Eye (tissue), 1 donor: Measurements from ENCODE around the gene CCSER1.
A peak's percentile ranks its signal among the peaks of the same experiment; 100 is the strongest.

ENCODE experiments used
- DNase-seq: peaks from one replicate; pipeline ENCODE4 v3.0.0-alpha.2; 2015

CCSER1 gene

DNA sequence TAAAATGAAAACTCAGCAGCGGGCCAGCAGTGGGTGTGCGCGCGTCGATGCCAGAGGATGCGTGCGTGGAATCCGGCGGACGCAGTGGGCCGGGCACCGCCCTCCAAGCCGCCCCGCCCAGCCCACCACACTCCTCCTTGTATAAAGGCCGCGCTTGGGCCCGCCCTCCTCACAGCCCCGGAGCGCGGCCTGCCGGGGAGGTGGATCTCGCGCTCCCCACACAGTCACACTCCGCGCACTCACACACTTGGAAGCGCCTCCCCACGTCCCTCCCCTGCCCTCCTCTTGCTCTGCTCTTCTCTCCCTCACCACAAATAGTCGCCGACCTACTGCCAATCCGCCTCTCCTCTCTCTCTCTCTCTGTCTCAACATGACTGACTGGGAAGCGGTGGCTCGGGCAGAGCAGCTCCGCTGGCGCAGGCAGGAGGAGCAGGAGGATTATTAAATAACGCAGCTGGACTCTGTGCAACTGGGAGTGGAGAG lies at the start of gene CCSER1:
TSS of gene CCSER1 (plus strand) at position 172 of the 483 bp plus-strand sequence.
- DNase-seq = peak; percentile 91

DNA sequence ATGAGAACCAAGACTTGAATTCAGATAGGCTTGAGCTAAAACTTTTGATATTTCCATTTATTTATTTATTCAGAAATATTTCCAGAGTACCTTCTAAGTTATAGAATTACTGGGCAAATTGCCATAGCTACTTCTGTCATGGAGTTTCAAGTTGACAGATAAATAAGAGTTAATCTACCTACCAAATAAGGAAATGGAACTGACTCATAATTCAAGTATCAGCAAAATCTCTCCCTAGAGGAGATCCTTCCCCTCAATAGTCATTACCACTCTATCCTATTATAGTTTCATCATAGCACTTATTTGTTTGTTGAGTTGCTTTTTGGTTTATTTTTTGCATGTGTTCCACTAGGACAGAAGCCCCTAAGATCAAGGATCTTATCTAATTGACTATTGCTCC lies 48.8 kb upstream of the CCSER1 start:
- DNase-seq = no peak

DNA sequence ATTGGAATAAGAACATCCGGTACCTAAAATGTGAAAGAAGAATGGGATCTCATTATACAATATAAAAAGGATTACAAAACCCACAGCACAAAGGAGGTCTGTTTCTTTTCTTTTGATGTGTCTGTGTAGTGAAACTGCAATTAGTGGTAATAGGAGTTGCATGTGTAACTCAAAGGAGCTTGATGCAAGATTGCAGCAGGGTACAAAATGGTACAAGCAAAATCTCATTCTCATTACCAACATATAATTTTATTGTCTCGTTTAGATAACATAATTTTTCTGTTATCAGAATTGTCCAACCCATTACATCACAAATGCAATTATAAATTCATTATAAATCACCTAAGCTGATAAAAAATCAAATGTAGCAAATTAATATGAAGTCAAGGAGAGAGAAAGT lies 47.1 kb upstream of the CCSER1 start:
- peak; percentile 18 for DNase-seq

DNA sequence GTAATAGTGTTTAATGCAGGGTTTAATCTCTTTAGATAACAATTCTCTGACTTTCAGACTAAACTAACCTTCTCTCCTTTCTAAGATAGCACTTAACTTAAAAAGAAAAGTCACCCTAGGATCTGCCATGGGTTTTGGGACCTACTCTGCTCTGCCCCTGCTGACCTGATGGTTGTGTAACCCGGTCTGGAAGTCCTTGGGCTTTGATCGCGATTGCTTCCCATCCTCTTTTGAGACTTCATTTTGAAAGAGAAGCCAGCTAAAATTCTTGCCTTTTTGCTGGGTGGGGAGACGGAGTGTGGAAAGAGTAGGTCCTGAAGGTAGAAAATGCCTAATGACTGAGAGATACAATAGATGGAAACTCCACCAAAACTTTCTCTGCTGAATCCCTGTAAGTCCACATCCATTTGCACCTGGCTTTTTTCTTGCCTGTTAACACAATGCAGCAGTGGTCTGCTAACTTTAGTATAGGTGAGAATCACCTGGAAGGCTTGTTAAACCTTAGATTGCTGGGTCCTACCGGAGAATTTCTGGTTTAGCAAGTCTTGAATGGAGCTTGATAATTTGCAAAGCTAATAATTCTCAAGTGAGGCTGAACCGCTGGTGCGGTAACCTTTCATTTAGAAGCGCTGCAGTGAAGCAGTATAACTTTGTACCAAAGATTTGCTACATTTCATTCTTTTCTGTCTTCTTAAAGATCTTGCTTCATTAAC lies 45.6 kb upstream of the CCSER1 start:
- DNase-seq = peak; percentile 5

DNA sequence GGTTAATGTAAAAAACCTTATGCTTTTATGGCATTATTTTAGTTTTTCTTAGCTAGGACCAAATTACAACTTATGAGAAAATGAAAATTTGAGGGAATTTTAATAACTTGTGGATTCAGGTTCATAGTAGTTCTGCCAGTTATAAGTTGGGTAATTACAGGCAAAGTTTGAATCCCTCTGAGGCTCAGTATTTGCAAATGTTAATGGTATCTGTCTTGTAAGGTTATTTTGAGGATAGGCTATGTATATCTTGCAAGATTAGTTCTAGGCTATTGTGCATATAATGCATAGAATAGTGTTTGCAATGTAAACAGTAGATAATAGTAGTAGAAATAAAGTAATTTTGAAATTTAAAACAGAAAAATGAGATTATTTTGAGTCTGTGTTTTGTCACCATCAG lies 44.7 kb upstream of the CCSER1 start:
- no peak for DNase-seq

DNA sequence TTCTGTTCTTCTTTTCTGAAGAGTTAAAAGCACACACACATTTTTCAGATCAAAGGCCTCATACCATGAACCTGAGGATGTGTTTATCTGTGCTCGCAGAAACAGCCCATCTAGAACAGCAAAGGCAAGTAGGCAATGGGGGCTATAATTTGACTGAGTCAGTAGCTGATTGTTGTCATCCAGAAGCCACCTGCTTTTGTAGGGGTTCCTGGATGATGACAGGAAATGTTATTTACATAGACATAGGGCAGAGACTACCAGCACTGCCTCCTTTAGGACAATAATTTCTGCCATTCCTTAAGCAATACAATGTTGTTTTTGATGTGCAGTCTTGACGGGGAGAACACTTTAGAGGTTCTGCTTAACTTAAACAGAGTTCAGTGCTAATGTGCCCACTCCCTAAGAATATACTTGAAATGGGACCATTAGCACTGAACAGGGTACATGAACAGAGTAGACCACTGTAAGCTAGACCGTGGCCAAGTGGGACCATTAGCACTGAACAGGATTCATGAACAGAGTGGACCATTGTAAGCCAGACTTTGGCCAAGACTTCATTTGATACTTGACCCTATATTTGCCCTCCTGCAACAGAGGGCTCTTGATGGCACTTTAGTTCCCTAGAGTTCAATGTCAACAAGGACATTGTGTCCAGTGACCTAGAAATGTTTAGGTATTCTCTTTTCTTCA lies 42.8 kb upstream of the CCSER1 start:
- no peak for DNase-seq

DNA sequence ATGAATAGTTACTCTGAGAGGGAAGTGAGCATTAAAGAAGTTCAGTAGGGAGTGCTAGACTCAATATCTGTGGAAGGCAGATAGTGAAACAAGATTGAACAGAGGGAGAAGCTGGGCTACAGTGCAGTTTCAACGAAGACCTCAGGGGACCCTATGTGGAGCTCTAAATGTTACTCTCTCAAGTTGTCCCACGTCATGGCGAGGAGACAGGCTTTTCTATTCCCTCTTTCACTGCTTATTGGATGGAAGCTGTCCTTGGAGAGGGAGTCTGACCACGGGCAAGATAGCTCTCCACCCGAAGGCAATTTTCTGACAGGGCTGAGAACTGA lies 42.3 kb upstream of the CCSER1 start:
- no peak for DNase-seq

DNA sequence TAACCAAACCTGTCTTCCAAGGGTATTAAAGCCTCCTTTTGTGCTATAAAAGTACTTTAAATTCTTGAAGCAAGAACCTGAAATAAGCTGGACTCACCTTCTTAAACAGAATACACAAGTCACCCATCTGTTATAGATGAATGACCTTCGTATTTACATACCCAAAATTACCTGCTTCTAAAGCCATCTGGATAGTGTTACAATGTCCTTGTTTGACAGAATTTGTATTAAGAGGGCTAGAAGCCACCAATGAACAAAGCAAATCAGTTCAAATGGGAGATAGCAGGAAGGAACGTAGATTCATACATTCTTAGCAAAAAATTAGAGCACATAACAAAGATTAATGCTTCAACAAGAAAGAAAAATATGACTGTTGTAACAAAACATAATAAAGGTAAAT lies 33.7 kb upstream of the CCSER1 start:
- DNase-seq = no peak

DNA sequence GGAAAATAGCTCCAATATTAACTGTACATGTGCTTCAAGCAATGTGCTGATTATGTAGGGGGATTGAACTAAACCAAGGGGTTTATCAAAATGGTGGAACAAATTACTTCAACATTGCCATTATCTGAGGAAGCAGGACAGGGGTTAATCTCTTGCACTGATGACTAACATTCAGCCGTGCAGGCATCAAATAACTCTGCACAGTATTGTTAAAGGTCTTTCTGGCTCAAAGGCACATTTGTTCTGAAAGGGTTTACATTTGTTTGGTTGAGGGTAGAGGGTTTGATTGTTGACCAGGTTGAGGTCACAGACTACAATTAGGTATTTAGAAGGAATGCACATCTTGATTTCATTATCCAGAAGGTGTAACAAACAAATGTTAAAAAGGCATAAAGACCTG lies 32.2 kb upstream of the CCSER1 start:
- DNase-seq = no peak

DNA sequence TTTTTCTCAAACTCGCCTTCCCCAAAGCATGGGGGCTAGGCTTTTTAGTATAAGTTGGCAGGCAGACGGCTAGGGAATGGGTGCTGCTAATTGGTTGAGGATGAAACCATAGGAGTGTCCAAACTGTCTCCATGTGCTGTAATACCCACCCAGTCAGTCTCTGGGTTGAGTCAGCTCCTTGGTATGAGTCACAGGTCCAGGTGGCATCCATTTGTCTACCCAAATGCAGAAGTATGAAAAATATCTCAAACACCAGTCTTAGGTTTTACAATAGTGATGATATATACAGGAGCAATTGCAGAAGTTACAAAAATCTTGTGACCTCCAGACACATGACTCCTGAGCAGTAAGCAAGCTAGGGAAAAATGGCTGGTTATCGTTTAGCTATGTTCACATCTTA lies 27.4 kb upstream of the CCSER1 start:
- no peak for DNase-seq

DNA sequence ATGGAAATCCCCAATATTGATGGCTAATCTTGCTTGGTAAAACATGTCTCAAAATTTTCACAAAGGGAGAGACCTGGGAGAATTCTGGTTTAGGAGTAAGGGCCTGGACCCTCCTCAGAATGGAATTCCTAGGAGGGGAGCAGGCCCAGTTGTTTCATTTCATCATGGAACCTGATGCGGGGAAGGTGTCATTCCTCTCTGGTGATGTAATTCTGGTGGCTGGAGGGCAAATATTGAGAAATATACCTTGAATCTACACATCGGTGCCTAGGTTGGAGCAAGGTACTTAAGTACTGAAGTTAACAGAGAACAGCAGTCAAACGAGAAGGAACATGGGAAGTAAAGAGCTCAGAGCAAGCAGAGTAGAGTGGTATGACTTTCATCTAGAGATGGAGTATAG lies 23.2 kb upstream of the CCSER1 start:
- no peak for DNase-seq

DNA sequence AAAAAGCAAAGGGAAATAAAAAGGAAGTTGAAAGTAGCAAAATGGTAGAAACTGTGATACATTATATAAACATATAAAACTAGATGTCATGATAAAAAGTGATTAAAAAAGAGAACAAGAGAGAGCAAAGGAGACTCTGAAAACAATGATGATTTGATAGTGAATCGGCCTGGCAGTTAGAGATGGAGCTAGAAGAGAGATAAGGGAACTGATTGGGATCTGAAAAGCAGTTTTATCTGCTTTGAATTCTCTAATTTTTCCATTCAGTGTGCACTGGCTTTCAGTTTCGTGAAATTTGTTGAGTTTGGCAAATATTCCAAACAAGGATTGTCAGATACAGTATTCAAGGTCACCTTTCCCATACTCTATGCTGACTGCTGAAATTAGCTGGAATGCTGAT lies 21.9 kb upstream of the CCSER1 start:
- DNase-seq = no peak

DNA sequence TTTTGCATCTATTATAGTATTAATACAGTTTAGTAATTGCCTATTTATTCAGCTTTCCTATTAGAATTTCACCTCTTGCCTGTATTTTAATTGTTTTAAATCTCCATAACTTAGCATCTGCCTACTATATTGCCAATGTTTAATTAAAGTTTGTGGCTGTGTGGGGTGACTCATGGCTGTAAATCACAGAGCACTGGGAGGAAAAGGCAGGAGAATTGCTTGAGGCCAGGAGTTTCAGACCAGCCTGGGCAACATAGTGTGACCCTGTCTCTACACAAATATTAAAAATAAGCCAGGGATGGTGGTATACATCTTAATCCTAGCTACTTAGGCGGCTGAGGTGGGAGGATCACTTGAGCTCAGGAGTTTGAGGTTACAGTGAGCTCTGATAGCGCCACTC lies 14.5 kb upstream of the CCSER1 start:
- DNase-seq = no peak

DNA sequence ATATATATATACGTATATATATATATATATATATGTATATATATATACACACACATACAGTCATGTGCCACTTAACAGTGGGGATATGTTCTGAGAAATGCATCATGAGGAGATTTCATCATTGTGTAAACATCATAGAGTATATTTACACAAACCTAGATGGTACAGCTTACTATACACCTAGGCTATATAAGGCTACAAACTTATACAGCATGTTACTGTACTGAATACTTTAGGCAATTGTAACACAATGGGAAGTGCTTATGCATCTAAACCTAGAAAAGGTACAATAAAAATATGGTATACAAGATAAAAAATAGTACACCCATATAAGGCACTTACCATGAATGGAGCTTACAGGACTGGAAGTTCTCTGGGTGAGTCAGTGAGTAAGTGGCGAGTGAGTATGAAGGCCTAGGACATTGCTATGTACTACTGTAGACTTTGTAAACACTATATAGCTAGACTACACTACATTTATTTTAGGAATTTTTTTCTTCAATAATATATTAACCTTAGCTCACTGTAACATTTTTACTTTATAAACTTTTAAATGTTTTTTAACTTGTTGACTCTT lies 13.2 kb upstream of the CCSER1 start:
- DNase-seq = no peak

DNA sequence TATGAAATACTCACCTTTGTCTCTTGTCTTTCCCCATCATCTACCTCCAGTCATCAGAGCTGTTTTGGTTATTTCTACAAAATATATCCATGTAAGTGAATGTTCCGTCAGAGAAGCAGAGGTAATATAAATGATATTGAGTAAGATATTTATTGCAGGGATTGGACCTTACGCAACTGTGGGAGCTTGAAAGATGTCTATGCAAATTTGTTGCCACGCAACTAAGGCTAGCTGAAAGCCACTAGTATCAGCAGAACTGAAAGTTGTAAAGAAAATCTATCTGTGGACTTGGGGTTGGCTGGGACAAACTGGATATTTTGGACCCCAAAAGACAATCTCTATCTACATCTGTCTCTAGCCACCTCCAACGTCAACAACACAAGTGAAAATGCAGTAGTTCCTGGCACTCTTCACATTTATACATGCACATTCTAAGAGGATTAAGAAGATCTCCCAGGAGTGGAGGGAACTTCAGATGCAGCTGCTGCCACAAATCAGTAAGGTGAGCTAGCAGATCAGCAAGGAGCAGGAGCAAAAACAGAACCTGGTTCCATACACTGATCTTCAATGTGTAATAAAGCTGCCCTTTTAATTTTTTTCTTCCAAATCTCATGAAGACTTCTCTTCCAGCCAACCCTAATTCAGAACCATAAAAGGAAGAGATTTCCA lies 8.5 kb upstream of the CCSER1 start:
- DNase-seq = no peak

DNA sequence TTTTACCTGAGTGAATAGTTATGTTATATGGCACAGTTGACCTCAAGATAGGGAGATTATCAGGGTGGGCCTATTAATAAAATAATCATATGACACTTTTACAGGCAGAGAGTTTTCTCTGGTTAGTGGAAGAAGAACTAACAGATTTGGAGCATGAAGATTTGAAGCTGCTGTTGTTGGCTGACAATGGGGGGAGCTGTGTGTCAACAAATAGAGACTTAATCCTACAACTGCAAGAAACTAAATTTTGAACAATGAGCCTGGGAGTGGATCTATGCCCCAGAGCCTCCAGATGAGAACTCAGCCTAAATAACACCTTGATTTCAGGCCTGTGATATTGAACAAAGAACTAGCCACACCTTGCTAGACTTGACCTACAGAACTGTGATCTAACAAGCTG lies 7.2 kb upstream of the CCSER1 start:
- no peak for DNase-seq

DNA sequence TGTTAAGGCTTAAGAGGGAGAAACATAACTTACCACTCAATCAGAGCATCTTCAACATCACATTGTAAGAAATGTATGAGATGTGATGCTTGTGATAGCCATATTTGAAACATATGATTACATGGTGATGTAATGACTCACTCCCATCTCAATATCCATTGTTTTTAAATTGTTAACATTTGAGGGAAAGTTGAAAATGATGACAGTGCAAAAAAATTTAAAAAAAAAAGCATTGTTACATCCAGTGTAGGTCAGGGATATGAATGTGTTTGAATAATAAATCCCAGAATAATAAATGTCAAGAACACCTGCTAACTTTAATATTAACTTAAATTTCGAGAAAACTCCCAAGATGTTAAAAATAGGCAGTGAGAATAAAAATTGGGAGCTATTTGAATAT lies 6.4 kb upstream of the CCSER1 start:
- DNase-seq = no peak

DNA sequence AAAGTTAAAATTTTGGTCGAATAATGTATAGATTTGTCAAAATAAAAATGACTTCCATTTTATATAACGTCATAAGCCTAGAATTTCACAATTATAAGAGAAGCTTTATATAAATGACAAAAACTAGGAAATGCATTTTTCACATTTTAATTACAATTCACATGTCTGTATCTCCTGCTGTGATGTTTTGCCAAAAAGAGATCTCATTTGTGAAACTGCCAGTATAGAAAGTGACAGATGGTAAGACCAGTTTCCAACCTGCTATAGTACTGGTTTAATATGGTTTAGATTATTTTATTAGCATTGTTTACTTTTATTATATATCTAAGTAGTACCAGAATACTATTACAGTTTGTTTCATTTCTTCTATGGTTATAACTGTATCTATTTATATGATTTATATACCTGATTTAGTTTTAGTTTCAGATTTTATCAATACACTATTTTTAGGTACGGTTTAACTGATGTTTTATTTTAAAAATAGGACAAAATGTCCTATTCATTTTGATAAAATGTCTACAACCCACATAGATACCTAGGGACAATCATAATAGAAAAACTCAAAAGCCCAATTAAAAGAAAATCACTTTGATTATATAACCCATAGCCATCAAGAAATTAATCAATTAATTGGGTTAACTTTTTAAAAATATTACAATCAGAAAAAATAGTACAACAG lies 5.4 kb upstream of the CCSER1 start:
- no peak for DNase-seq

DNA sequence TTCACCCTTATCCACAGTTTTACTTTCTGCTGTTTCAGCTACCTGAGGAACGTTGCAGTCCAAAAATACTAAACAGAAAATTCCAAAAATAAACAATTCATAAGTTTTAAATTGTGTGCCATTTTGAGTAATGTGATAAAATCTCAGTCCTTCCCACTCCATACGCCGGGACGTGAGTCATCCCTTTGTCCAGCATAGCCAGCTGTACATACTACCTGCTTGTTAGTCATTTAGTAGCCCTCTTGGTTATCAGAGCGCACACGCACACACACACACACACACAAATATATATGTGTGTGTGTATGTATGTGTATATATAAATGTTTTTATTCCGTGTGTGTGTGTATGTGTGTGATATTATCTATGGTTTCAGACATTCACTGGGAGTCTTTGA lies 4.8 kb upstream of the CCSER1 start:
- DNase-seq = no peak

DNA sequence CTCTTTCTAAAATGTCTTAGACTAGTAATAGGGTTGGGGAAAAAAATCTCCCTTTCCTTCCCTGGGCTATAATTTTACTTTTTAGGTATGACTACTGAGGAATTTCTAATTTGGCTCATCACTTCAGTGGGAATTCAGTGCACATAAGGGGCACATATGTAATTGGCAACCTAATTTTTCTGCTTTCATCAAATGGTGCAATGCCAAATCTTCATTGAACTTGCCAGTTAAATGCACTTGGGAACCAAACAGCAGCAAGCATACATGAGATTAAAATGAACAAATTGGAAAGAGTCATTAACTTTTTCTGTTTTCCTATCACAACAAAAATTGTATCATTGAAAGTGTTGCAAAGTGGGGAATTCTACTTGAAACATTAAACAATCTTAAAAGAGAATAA lies 2.9 kb upstream of the CCSER1 start:
- DNase-seq = no peak

DNA sequence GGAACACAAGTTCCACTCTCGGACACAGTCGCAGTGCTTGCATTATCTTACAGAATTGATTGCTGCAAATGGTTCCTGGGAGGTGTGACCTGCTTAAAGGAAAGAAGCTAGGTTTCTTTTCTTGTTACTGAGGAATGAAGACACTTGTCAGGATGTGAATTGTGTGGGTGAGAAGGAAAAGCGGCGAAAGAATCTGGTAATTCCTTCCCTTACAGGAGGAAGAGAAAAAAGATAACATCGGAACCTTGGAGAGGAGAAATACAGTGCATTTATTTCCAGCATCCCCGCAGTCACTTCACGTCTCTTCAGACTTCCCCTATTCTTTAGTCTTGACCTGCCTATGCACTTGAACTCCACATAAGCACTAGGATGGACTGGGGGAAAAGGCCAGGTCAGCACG lies 389 bp upstream of the CCSER1 start:
- no peak for DNase-seq

DNA sequence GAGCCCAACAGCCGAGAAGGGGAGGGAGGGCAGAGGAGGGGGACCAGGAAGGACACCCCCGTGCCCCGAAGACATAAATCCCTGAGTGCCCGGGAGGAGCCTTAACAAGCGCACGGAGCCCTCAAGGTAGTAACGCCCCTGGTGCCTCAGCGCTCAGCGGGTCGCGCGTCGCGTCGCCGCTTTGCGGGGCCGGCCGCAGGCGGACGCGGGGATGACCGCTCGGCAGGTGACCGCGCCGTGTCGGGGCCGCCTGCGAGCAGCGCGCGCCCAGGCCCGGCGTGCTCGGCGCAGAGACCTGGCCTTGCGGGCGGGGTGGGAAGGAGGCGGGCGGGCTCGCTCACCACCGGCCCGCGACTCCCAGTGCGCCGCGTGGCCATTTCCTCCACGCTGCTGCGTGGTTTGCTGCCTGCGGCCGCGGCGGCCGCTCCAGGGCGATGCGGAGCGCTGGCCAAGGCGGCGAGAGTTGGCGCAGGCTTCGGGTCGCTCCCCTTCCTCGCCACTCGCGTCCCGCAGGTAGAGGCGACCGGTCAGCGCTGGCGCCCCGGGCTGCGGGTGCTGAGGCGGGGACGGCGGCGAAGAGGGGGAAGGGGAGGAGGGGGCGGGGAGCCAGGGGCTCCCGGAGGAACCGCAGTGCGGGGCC lies 632 bp downstream of the CCSER1 start:
- DNase-seq = no peak

DNA sequence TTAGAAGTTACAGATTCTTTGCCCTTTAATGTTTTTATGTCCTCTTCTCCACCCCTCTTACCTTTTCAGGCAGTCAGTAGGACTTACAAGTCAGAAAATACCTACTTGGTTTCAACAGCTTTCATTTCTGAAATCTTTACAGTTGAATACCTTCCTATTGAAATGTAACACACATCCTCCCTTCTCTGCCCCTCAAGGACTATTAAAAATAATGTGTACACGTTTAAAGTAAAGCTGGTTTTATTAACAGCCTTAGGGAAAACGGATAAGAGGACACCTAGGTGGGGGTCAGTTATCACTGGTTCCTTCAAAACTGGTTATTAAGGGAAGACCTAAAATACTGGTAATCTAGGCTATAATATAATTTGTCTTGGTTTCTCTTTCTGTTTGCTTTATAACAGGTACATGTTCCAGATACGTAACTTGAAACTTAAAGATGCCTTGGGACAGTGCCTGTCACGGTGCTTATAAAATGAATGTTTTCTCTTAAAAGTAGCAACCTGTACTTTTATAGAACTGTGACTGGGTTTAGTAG lies 1.8 kb downstream of the CCSER1 start:
- no peak for DNase-seq
